ENCODE data around the gene CACNB3. TPM values are rescaled to one million over a fixed set of nuclear protein-coding genes. Genes with fewer than 3 reads are reported as not detected.
"Not testable (repeated sequence)": the region's sequence is repeated elsewhere in the genome, so short reads cannot be mapped to it uniquely, and the experiment has no call there.

Gene CACNB3
- total and polyA plus RNA-seq, 2 donors (not counting 1 experiment from before 2014, with no cell fraction given) = 1.6 to 4.0 TPM

DNA sequence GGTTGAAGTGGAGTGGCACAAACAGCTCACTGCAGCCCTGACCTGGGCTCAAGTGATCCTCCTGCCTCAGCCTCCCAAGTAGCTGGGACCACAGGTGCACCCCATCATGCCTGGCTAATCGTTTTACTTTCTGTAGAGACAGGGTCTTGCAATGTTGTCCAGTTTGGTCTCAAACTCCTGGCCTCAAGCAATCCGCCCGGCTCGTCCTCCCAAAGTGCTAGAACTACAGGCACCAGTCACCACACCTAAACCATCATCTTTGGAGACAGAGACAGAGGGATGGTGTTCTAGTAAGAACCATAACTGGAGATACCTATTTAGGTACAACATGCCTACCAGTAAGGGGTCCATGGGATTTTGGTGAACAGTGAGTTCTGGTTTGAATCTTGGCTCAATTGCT is 36.2 kb downstream of the CACNB3 start:
- CTCF ChIA-PET = interaction anchor here (0.5 to 13.1 kb wide), 13 partner anchors 11 to 212 kb away, joined by 3 to 303 read pairs (median 24); partner anchors contain the start of genes FKBP11, RND1 and WNT1
- Histone ChIP-seq H3K36me3 (replicated peaks in 1 of 2; ENCODE audit: control extremely low read depth in 1 of 2, control insufficient read depth in 1 of 2, extremely low read depth in 1 of 2, insufficient read depth in 2 of 2, low read length in 1 of 2) (no peaks in the 10 kb centered on the region), H3K4me1 (ENCODE audit: control insufficient read depth in 2 of 2, insufficient read depth in 2 of 2, low read length in 2 of 2) (peaks cover 14 to 31% of the 10 kb centered on the region in 2 donors), H3K27ac (ENCODE audit: low read length in 2 of 2) (no peak overlapping the region), H3K4me3 (ENCODE audit: control extremely low read depth in 1 of 5, extremely low read depth in 1 of 5, insufficient read depth in 1 of 5, low read depth in 2 of 5, low read length in 4 of 5) (no peak overlapping the region), H3K9ac (ENCODE audit: low read length) (no peak overlapping the region), H3K27me3 (replicated peaks in 1 of 4; ENCODE audit: control extremely low read depth in 1 of 4, control insufficient read depth in 3 of 4, insufficient read depth in 4 of 4, low read length in 3 of 4) (no peaks in the 10 kb centered on the region), H2AFZ (ENCODE audit: insufficient read depth, low read depth, low read length, poor library complexity, severe bottlenecking) (no peak overlapping the region), H4K20me1 (ENCODE audit: control insufficient read depth, insufficient read depth, low read length, poor library complexity, severe bottlenecking) (peaks cover 6% of the 10 kb centered on the region), H3K79me2 (ENCODE audit: control insufficient read depth, insufficient read depth, low read length) (peaks cover 34% of the 10 kb centered on the region), H3K4me2 (replicated peaks; ENCODE audit: low read depth, low read length, poor library complexity, severe bottlenecking) (no peak overlapping the region), H3K9me3 (ENCODE audit: control extremely low read depth in 1 of 3, control insufficient read depth in 2 of 3, insufficient read depth in 1 of 3, low read length in 2 of 3) (no peaks in the 10 kb centered on the region)
- WGBS (ENCODE audit: insufficient coverage) = no CpG with 5 or more reads among the region's 4 CpGs
- Mint-ChIP-seq H3K9me3 (ENCODE audit: insufficient read depth) (no peaks in the 10 kb centered on the region), H3K27me3 (no peaks in the 10 kb centered on the region), H3K4me3 (no peak overlapping the region), H3K27ac (no peak overlapping the region), H3K4me1 (peaks cover 37% of the 10 kb centered on the region)
- ATAC-seq (ENCODE audit: low read depth) (no peak), DNase-seq (no peak)
- POLR2A ChIA-PET = interaction anchor here (2.6 kb wide), 1 partner anchor 36 kb away, joined by 8 read pairs; no protein-coding TSS in a partner anchor
- intact Hi-C loops (cut with micrococcal nuclease) = loop anchor here (5.0 kb wide), 1 partner anchor 143 kb away; the partner anchor contains the start of gene DDN
- no peak for TF ChIP-seq CTCF (IDR thresholded peaks at IDR 0.05)
- no peak for TF ChIP-seq EZH2 (IDR thresholded peaks at IDR 0.05; ENCODE audit: borderline replicate concordance, insufficient read depth, low read depth, low read length, poor library complexity, severe bottlenecking)

- not testable (repeated sequence) for H3K9me3 Mint-ChIP-seq (ENCODE audit: insufficient read depth)
Observed at GRCh38 chr12:48854932-48855331, 36.6 kb downstream of the CACNB3 start.

More at GRCh38 chr12:48854932-48855331, 36.6 kb downstream of the CACNB3 start:
- peaks cover 33% of the 10 kb centered on the region for H3K4me1 Mint-ChIP-seq
- H3K4me3 ChIP-seq (ENCODE audit: control extremely low read depth in 1 of 5, extremely low read depth in 1 of 5, insufficient read depth in 1 of 5, low read depth in 2 of 5, low read length in 4 of 5); H4K20me1 ChIP-seq (ENCODE audit: control insufficient read depth, insufficient read depth, low read length, poor library complexity, severe bottlenecking); H2AFZ ChIP-seq (ENCODE audit: insufficient read depth, low read depth, low read length, poor library complexity, severe bottlenecking); POLR2A ChIA-PET; H3K9ac ChIP-seq (ENCODE audit: low read length); H3K27ac Mint-ChIP-seq; H3K27me3 Mint-ChIP-seq; DNase-seq; H3K4me3 Mint-ChIP-seq; H3K9me3 ChIP-seq (ENCODE audit: control extremely low read depth in 1 of 3, control insufficient read depth in 2 of 3, insufficient read depth in 1 of 3, low read length in 2 of 3); H3K27me3 ChIP-seq (replicated peaks in 1 of 4; ENCODE audit: control extremely low read depth in 1 of 4, control insufficient read depth in 3 of 4, insufficient read depth in 4 of 4, low read length in 3 of 4); ATAC-seq (ENCODE audit: low read depth); H3K27ac ChIP-seq (ENCODE audit: low read length in 2 of 2); H3K4me2 ChIP-seq (replicated peaks; ENCODE audit: low read depth, low read length, poor library complexity, severe bottlenecking); H3K36me3 ChIP-seq (replicated peaks in 1 of 2; ENCODE audit: control extremely low read depth in 1 of 2, control insufficient read depth in 1 of 2, extremely low read depth in 1 of 2, insufficient read depth in 2 of 2, low read length in 1 of 2): not testable (repeated sequence)
- intact Hi-C loops (cut with micrococcal nuclease) = loop anchor here (5.0 kb wide), 1 partner anchor 142 kb away; the partner anchor contains the start of gene DDN
- peaks cover 29% of the 10 kb centered on the region for H3K79me2 ChIP-seq (ENCODE audit: control insufficient read depth, insufficient read depth, low read length)
- peaks cover 14 to 31% of the 10 kb centered on the region in 2 donors for H3K4me1 ChIP-seq (ENCODE audit: control insufficient read depth in 2 of 2, insufficient read depth in 2 of 2, low read length in 2 of 2)
- CTCF ChIA-PET = interaction anchor here (0.5 to 13.1 kb wide), 11 partner anchors 11 to 211 kb away, joined by 3 to 303 read pairs (median 24); partner anchors contain the start of genes RND1 and WNT1
- 92% methylated on average over 2 of the region's 10 CpGs for WGBS (ENCODE audit: insufficient coverage)
